Liver (tissue), 3 donors: ENCODE measurements around the gene FN1.

ENCODE experiments used
- ATF3 ChIP-seq: IDR thresholded peaks from 2 replicates; pipeline ENCODE4 v1.6.1; 2016; ENCODE audit warnings: antibody characterized with exemption
- CTCF ChIP-seq: fragments of 150-350 bp; IDR thresholded peaks from 2 replicates; pipeline ENCODE4 v1.5.1; 2017; ENCODE audit warnings: improper control_type of control experiment, low read depth, low read length; ENCODE audit not compliant: missing input control
- EGR1 ChIP-seq, 2 donors: IDR thresholded peaks; 2 replicates each; pipeline ENCODE4 v1.6.1; 2016 to 2018; ENCODE audit warnings: antibody characterized with exemption in 2 of 2, low read depth in 2 of 2
- FOXA1 ChIP-seq: IDR thresholded peaks from 2 replicates; pipeline ENCODE4 v1.6.1; 2016; ENCODE audit warnings: antibody characterized with exemption
- GABPA ChIP-seq, 2 donors: IDR thresholded peaks in 1 of 2; conservative IDR thresholded peaks in 1 of 2; 2 replicates each; pipeline ENCODE4 v1.6.1; 2016; ENCODE audit warnings: antibody characterized with exemption in 2 of 2, mild to moderate bottlenecking in 1 of 2, moderate library complexity in 1 of 2
- HNF4A ChIP-seq, 2 donors: conservative IDR thresholded peaks; 2 replicates each; pipeline ENCODE4 v1.6.1; 2016; ENCODE audit warnings: antibody characterized with exemption in 2 of 2, mild to moderate bottlenecking in 2 of 2
- MAX ChIP-seq: IDR thresholded peaks from 2 replicates; pipeline ENCODE4 v1.6.1; 2016; ENCODE audit warnings: antibody characterized with exemption
- NR2F2 ChIP-seq: IDR thresholded peaks from 2 replicates; pipeline ENCODE4 v1.6.1; 2016; ENCODE audit warnings: antibody characterized with exemption
- RAD21 ChIP-seq, 2 donors: IDR thresholded peaks; 2 replicates each; pipeline ENCODE4 v1.6.1; 2016; ENCODE audit warnings: antibody characterized with exemption in 2 of 2, mild to moderate bottlenecking in 2 of 2
- REST ChIP-seq: IDR thresholded peaks from 2 replicates; pipeline ENCODE4 v1.6.1; 2016; ENCODE audit warnings: antibody characterized with exemption, mild to moderate bottlenecking
- RXRA ChIP-seq, 2 donors: IDR thresholded peaks; 2 replicates each; pipeline ENCODE4 v1.6.1; 2017 to 2018; ENCODE audit warnings: antibody characterized with exemption in 2 of 2, mild to moderate bottlenecking in 1 of 2
- SP1 ChIP-seq: IDR thresholded peaks from 2 replicates; pipeline ENCODE4 v1.6.1; 2018; ENCODE audit warnings: antibody characterized with exemption, mild to moderate bottlenecking
- TAF1 ChIP-seq: conservative IDR thresholded peaks from 2 replicates; pipeline ENCODE4 v1.6.1; 2016; ENCODE audit warnings: antibody characterized with exemption, mild to moderate bottlenecking
- YY1 ChIP-seq: IDR thresholded peaks from 2 replicates; pipeline ENCODE4 v1.6.1; 2016; ENCODE audit warnings: antibody characterized with exemption, mild to moderate bottlenecking
- donor health status: healthy.
- donor health status: healthy.

DNA sequence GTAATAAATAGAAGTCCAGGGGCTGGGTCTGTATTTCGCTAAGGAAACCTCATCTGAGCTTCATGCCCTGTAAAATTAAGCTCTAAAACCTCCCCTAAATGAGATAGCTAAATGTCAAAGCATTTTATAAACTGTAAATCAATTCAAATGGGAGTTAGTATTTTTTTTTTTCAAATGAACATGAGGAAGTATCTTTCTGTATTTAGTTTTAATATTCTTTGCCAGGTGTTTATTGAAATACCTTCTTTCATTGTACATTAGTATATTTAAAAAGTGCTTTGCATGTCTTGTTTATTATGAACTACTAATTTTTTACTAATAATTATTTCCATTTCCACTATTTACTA lies 76.3 kb downstream of the FN1 start:
- TF ChIP-seq NR2F2 = no peak
- TF ChIP-seq REST = no peak
- no peak for TF ChIP-seq MAX
- no peak for TF ChIP-seq CTCF
- no peak for TF ChIP-seq GABPA (IDR thresholded peaks at IDR 0.05 in 1 of 2, conservative IDR thresholded peaks at IDR 0.05 in 1 of 2)
- TF ChIP-seq SP1 = no peak
- TF ChIP-seq RAD21 (IDR thresholded peaks at IDR 0.05) = no peak
- TF ChIP-seq ATF3 = no peak
- TF ChIP-seq TAF1 = no peak
- TF ChIP-seq EGR1 (IDR thresholded peaks at IDR 0.05; ENCODE audit: low read depth in 2 of 2) = no peak
- no peak for TF ChIP-seq FOXA1
- TF ChIP-seq YY1 = no peak
- TF ChIP-seq RXRA (IDR thresholded peaks at IDR 0.05) = no peak
- TF ChIP-seq HNF4A (conservative IDR thresholded peaks at IDR 0.05) = no peak
